GM23338 (cell line): ENCODE measurements around the gene KLK6. TPM values are rescaled to one million over a fixed set of nuclear protein-coding genes. Genes with fewer than 3 reads are reported as not detected.

Experiments used
- ATAC-seq: fragments of 200-7000 bp; cut with Tn5 transposase; 3 replicates; pipeline ENCODE4 v1.9.1; 2020
- DNase-seq: peaks from one replicate; pipeline ENCODE4 v3.0.0-alpha.2; 2015; ENCODE audit warnings: low spot score
- H2AFZ ChIP-seq: fragments of 200-600 bp; sonication (generic); 2 replicates; pipeline ENCODE4 v1.8.0; 2016; ENCODE audit warnings: antibody characterized with exemption, mild to moderate bottlenecking, moderate library complexity
- H3F3A ChIP-seq: fragments of 200-600 bp; sonication (generic); replicated peaks from 2 replicates; pipeline ENCODE4 v1.8.0; 2017; ENCODE audit warnings: antibody characterized with exemption, mixed run types, low read depth
- H3K27ac ChIP-seq: fragments of 200-600 bp; sonication (generic); 2 replicates; pipeline ENCODE4 v1.6.1; 2016; ENCODE audit warnings: low read depth
- H3K27me3 ChIP-seq: fragments of 200-600 bp; sonication (generic); 2 replicates; pipeline ENCODE4 v1.8.0; 2016; ENCODE audit warnings: mild to moderate bottlenecking, mixed run types, moderate library complexity; ENCODE audit not compliant: insufficient read depth
- H3K36me3 ChIP-seq: fragments of 200-600 bp; sonication (generic); 2 replicates; pipeline ENCODE4 v1.8.0; 2016; ENCODE audit warnings: mild to moderate bottlenecking; ENCODE audit not compliant: insufficient read depth
- H3K4me1 ChIP-seq: fragments of 200-600 bp; sonication (generic); 2 replicates; pipeline ENCODE4 v1.8.0; 2016; ENCODE audit warnings: mild to moderate bottlenecking, moderate library complexity; ENCODE audit not compliant: insufficient read depth
- H3K4me2 ChIP-seq: fragments of 200-600 bp; sonication (generic); 2 replicates; pipeline ENCODE4 v1.7.1; 2017; ENCODE audit warnings: mixed run types
- H3K4me3 ChIP-seq: fragments of 200-600 bp; sonication (generic); 2 replicates; pipeline ENCODE4 v1.6.1; 2016; ENCODE audit warnings: mixed run types
- H3K79me2 ChIP-seq: fragments of 200-600 bp; sonication (generic); replicated peaks from 2 replicates; pipeline ENCODE4 v1.8.0; 2017; ENCODE audit warnings: mild to moderate bottlenecking; ENCODE audit not compliant: insufficient read depth
- H3K9me2 ChIP-seq: fragments of 200-600 bp; sonication (generic); 2 replicates; pipeline ENCODE4 v1.8.0; 2017; ENCODE audit not compliant: insufficient read depth
- H4K20me1 ChIP-seq: fragments of 200-600 bp; sonication (generic); replicated peaks from 2 replicates; pipeline ENCODE4 v1.8.0; 2017; ENCODE audit warnings: mild to moderate bottlenecking; ENCODE audit not compliant: insufficient read depth
- H3K27ac Mint-ChIP-seq: 2 replicates; pipeline ENCODE4 v1.8.0; 2020; ENCODE audit warnings: inconsistent platforms, mild to moderate bottlenecking, moderate library complexity, mixed read lengths
- H3K27me3 Mint-ChIP-seq: 3 replicates; pipeline ENCODE4 v1.8.0; 2022; ENCODE audit warnings: low read depth, mild to moderate bottlenecking, moderate library complexity, mixed read lengths, inconsistent platforms; ENCODE audit not compliant: insufficient read depth, poor library complexity
- H3K36me3 Mint-ChIP-seq: 3 replicates; pipeline ENCODE4 v1.8.0; 2021; ENCODE audit warnings: low read depth, mild to moderate bottlenecking, inconsistent platforms, moderate library complexity, mixed read lengths
- H3K4me1 Mint-ChIP-seq: 3 replicates; pipeline ENCODE4 v1.8.0; 2020; ENCODE audit warnings: mild to moderate bottlenecking, inconsistent platforms, mixed read lengths
- H3K4me3 Mint-ChIP-seq: 3 replicates; pipeline ENCODE4 v1.8.0; 2021; ENCODE audit warnings: moderate library complexity, mild to moderate bottlenecking, inconsistent platforms, mixed read lengths
- H3K9me3 Mint-ChIP-seq: 3 replicates; pipeline ENCODE4 v1.8.0; 2020; ENCODE audit warnings: moderate library complexity, mild to moderate bottlenecking, inconsistent platforms, mixed read lengths
- EZH2 ChIP-seq: fragments of 200-600 bp; sonication (generic); IDR thresholded peaks from one replicate; pipeline ENCODE4 v1.8.0; 2017; ENCODE audit warnings: antibody characterized with exemption, mild to moderate bottlenecking, low read depth; ENCODE audit not compliant: unreplicated experiment
- polyA plus RNA-seq: library from polyadenylated mRNA; unstranded; fragments of >200 nt; fragmentation: Nextera tagmentation; extraction: Ambion mirVana; gene quantifications from 2 replicates; pipeline ENCODE4 v1.2.1, GENCODE V29; 2016
- total RNA-seq: library from RNA; depleted of rRNA; stranded (reverse); fragments of >200 nt; shearing (Covaris generic); gene quantifications from 2 replicates; pipeline ENCODE4 v1.2.3, GENCODE V29; 2014
- TF ChIP-seq, protein P1 (sequence below): IDR thresholded peaks from 2 replicates; pipeline ENCODE4 v1.6.1; 2016; ENCODE audit warnings: antibody characterized with exemption
- TF ChIP-seq, protein P2 (sequence below): IDR thresholded peaks from one replicate; pipeline ENCODE4 v1.6.1; 2018; ENCODE audit warnings: antibody characterized with exemption; ENCODE audit not compliant: unreplicated experiment
- TF ChIP-seq, protein P3 (sequence below), 2 experiments: fragments of 200-600 bp in 1 of 2; sonication (generic) in 1 of 2; conservative IDR thresholded peaks; 2 replicates each; pipeline versions ENCODE4 v1.5.1 to v1.6.1; 2016 to 2017; ENCODE audit warnings: antibody characterized with exemption in 2 of 2, low read depth in 2 of 2, mild to moderate bottlenecking in 2 of 2, moderate library complexity in 1 of 2
- TF ChIP-seq, protein P4 (sequence below): fragments of 250-450 bp; sonication (Bioruptor Pico); IDR thresholded peaks from 2 replicates; pipeline ENCODE4 v1.5.0; 2020; ENCODE audit warnings: mild to moderate bottlenecking, moderate library complexity

KLK6 gene
- total and polyA plus RNA-seq, 2 experiments from 2014 or later = 0.47 to 0.56 TPM

DNA sequence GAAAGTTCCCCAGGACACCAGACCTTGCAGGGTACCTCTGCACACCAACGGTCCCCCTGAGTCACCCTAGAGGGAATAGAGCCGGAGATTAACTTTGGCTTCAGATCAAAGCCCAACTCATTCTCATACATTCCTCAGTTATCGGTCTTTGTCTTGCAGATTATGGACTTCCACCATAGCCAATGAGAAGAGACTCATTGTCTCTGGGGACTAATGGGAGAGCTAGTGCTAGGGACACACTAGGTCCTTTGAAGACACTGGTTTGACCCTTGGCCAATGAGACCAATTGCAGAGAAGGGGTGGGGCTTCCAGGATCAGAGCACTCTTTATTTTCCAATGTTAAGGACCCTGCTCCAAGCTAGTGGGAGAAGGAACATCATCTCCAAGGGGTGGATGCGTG is 8.2 kb upstream of the KLK6 start (continued):
- TF ChIP-seq, protein P1, sequence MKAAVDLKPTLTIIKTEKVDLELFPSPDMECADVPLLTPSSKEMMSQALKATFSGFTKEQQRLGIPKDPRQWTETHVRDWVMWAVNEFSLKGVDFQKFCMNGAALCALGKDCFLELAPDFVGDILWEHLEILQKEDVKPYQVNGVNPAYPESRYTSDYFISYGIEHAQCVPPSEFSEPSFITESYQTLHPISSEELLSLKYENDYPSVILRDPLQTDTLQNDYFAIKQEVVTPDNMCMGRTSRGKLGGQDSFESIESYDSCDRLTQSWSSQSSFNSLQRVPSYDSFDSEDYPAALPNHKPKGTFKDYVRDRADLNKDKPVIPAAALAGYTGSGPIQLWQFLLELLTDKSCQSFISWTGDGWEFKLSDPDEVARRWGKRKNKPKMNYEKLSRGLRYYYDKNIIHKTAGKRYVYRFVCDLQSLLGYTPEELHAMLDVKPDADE = no peak
- TF ChIP-seq, protein P2, sequence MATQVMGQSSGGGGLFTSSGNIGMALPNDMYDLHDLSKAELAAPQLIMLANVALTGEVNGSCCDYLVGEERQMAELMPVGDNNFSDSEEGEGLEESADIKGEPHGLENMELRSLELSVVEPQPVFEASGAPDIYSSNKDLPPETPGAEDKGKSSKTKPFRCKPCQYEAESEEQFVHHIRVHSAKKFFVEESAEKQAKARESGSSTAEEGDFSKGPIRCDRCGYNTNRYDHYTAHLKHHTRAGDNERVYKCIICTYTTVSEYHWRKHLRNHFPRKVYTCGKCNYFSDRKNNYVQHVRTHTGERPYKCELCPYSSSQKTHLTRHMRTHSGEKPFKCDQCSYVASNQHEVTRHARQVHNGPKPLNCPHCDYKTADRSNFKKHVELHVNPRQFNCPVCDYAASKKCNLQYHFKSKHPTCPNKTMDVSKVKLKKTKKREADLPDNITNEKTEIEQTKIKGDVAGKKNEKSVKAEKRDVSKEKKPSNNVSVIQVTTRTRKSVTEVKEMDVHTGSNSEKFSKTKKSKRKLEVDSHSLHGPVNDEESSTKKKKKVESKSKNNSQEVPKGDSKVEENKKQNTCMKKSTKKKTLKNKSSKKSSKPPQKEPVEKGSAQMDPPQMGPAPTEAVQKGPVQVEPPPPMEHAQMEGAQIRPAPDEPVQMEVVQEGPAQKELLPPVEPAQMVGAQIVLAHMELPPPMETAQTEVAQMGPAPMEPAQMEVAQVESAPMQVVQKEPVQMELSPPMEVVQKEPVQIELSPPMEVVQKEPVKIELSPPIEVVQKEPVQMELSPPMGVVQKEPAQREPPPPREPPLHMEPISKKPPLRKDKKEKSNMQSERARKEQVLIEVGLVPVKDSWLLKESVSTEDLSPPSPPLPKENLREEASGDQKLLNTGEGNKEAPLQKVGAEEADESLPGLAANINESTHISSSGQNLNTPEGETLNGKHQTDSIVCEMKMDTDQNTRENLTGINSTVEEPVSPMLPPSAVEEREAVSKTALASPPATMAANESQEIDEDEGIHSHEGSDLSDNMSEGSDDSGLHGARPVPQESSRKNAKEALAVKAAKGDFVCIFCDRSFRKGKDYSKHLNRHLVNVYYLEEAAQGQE = no peak

DNA sequence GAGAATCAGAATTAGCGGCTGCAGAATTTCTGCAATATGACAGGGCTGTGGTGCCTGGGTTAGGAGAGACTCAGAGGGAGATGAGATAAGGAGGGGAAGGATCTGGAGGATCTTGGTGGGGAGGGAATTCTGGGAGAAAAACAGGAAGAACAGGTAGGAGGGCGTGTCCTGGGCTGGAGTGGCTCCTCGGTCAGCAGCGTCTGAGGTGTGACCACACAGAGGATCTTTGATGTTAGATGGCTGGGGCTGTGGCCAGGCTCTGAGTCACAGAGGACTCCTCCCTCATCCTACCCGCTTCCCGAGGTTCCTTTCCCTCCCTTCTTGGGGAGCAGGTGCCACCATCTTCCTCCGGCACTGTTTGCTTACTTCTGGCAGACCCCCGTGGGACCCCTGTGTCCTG is 6.4 kb upstream of the KLK6 start:
- Histone ChIP-seq H3K79me2 (no peaks in the 10 kb centered on the region), H3K36me3 (no peaks in the 10 kb centered on the region), H4K20me1 (no peaks in the 10 kb centered on the region), H2AFZ (no peak overlapping the region; the same call in 1 of the 2 replicates), H3K27ac (no peak overlapping the region), H3K27me3 (no peaks in the 10 kb centered on the region), H3K4me3 (no peak overlapping the region), H3K4me1 (peaks cover 16% of the 10 kb centered on the region), H3K9me2 (no peaks in the 10 kb centered on the region), H3F3A (no peaks in the 10 kb centered on the region), H3K4me2 (peak overlapping the region; percentile 40)
- Mint-ChIP-seq H3K27ac (peak overlapping the region; percentile 30; the same call in 1 of the 2 replicates), H3K4me1 (peaks cover 32% of the 10 kb centered on the region), H3K36me3 (no peaks in the 10 kb centered on the region; the same call in 2 of the 3 replicates), H3K4me3 (no peak overlapping the region; the same call in 2 of the 3 replicates), H3K27me3 (peaks cover 5% of the 10 kb centered on the region), H3K9me3 (no peaks in the 10 kb centered on the region; the same call in 2 of the 3 replicates)
- ATAC-seq = peak; percentile 74
- no peak for TF ChIP-seq EZH2
- TF ChIP-seq, protein P3, sequence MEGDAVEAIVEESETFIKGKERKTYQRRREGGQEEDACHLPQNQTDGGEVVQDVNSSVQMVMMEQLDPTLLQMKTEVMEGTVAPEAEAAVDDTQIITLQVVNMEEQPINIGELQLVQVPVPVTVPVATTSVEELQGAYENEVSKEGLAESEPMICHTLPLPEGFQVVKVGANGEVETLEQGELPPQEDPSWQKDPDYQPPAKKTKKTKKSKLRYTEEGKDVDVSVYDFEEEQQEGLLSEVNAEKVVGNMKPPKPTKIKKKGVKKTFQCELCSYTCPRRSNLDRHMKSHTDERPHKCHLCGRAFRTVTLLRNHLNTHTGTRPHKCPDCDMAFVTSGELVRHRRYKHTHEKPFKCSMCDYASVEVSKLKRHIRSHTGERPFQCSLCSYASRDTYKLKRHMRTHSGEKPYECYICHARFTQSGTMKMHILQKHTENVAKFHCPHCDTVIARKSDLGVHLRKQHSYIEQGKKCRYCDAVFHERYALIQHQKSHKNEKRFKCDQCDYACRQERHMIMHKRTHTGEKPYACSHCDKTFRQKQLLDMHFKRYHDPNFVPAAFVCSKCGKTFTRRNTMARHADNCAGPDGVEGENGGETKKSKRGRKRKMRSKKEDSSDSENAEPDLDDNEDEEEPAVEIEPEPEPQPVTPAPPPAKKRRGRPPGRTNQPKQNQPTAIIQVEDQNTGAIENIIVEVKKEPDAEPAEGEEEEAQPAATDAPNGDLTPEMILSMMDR (conservative IDR thresholded peaks at IDR 0.05; ENCODE audit: low read depth in 2 of 2) = no peak
- TF ChIP-seq, protein P4, sequence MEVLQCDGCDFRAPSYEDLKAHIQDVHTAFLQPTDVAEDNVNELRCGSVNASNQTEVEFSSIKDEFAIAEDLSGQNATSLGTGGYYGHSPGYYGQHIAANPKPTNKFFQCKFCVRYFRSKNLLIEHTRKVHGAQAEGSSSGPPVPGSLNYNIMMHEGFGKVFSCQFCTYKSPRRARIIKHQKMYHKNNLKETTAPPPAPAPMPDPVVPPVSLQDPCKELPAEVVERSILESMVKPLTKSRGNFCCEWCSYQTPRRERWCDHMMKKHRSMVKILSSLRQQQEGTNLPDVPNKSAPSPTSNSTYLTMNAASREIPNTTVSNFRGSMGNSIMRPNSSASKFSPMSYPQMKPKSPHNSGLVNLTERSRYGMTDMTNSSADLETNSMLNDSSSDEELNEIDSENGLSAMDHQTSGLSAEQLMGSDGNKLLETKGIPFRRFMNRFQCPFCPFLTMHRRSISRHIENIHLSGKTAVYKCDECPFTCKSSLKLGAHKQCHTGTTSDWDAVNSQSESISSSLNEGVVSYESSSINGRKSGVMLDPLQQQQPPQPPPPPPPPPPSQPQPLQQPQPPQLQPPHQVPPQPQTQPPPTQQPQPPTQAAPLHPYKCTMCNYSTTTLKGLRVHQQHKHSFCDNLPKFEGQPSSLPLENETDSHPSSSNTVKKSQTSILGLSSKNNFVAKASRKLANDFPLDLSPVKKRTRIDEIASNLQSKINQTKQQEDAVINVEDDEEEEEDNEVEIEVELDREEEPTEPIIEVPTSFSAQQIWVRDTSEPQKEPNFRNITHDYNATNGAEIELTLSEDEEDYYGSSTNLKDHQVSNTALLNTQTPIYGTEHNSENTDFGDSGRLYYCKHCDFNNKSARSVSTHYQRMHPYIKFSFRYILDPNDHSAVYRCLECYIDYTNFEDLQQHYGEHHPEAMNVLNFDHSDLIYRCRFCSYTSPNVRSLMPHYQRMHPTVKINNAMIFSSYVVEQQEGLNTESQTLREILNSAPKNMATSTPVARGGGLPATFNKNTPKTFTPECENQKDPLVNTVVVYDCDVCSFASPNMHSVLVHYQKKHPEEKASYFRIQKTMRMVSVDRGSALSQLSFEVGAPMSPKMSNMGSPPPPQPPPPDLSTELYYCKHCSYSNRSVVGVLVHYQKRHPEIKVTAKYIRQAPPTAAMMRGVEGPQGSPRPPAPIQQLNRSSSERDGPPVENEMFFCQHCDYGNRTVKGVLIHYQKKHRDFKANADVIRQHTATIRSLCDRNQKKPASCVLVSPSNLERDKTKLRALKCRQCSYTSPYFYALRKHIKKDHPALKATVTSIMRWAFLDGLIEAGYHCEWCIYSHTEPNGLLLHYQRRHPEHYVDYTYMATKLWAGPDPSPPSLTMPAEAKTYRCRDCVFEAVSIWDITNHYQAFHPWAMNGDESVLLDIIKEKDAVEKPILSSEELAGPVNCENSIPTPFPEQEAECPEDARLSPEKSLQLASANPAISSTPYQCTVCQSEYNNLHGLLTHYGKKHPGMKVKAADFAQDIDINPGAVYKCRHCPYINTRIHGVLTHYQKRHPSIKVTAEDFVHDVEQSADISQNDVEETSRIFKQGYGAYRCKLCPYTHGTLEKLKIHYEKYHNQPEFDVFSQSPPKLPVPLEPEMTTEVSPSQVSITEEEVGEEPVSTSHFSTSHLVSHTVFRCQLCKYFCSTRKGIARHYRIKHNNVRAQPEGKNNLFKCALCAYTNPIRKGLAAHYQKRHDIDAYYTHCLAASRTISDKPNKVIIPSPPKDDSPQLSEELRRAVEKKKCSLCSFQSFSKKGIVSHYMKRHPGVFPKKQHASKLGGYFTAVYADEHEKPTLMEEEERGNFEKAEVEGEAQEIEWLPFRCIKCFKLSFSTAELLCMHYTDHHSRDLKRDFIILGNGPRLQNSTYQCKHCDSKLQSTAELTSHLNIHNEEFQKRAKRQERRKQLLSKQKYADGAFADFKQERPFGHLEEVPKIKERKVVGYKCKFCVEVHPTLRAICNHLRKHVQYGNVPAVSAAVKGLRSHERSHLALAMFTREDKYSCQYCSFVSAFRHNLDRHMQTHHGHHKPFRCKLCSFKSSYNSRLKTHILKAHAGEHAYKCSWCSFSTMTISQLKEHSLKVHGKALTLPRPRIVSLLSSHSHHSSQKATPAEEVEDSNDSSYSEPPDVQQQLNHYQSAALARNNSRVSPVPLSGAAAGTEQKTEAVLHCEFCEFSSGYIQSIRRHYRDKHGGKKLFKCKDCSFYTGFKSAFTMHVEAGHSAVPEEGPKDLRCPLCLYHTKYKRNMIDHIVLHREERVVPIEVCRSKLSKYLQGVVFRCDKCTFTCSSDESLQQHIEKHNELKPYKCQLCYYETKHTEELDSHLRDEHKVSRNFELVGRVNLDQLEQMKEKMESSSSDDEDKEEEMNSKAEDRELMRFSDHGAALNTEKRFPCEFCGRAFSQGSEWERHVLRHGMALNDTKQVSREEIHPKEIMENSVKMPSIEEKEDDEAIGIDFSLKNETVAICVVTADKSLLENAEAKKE (CRISPR knock-in tag) = no peak
- TF ChIP-seq, protein P1 = no peak
- DNase-seq = peak; percentile 74
